ENCODE results near the gene ERMARD. TPM values are rescaled to one million over a fixed set of nuclear protein-coding genes. Genes with fewer than 3 reads are reported as not detected.
A peak's percentile ranks its signal among the peaks of the same experiment; 100 is the strongest.

ERMARD gene
- total and polyA plus RNA-seq, 2 donors (not counting 3 experiments of a cell fraction or from before 2014, with no cell fraction given) = 23.8 to 36.4 TPM

- CTCF ChIA-PET = interaction anchor here (1.1 to 2.0 kb wide), 3 partner anchors 9 to 190 kb away, joined by 3 to 9 read pairs (median 7); no protein-coding TSS in a partner anchor
- DNase-seq (ENCODE audit: low read depth, low spot score) (peak; percentile 97), FAIRE-seq (peak; percentile 89)
- H3K9ac ChIP-seq (replicated peaks; ENCODE audit: extremely low read depth, insufficient read depth, low read length) = peak within 1 kb of the TSS; percentile 91
- H3K9me1 ChIP-seq (replicated peaks; ENCODE audit: control insufficient read depth, extremely low read depth, insufficient read depth, low read length) = no peaks in the 10 kb centered on the region
- peak within 1 kb of the TSS; percentile 93 for H3K4me2 ChIP-seq (ENCODE audit: insufficient read depth, low read length)
- H3K4me1 ChIP-seq (ENCODE audit: control insufficient read depth, extremely low read depth, insufficient read depth, low read length) = peaks cover 57% of the 10 kb centered on the region
- peak within 1 kb of the TSS; percentile 70 to 84 (median 71) for H3K4me3 ChIP-seq (replicated peaks in 1 of 3; ENCODE audit: insufficient read depth in 1 of 3, low read depth in 1 of 3, low read length in 3 of 3)
- BruUV-seq (replicated peaks) = no TSS peak
- no peaks in the 10 kb centered on the region for H3K27me3 ChIP-seq (ENCODE audit: control insufficient read depth in 2 of 2, insufficient read depth in 2 of 2, low read length in 2 of 2)
- H3K36me3 ChIP-seq (ENCODE audit: control insufficient read depth in 2 of 2, extremely low read depth in 1 of 2, insufficient read depth in 2 of 2, low read length in 2 of 2) = peaks cover 0 to 4% of the 10 kb centered on the region in 2 experiments
- intact Hi-C loops (cut with micrococcal nuclease) (loop anchor here (1.0 to 5.0 kb wide), 8 partner anchors 21 to 853 kb away; partner anchors contain the start of genes DYNLT2, ERMARD, FAM120B and TBP), dilution Hi-C loops (cut with MboI; ENCODE audit: extremely low pct_ligation_motif_present, low sequenced_read_pairs) (no loop called here)
- TF ChIP-seq POLR2AphosphoS5 (IDR thresholded peaks at IDR 0.05; ENCODE audit: insufficient read depth, low read depth, low read length) (peak; percentile 87), POLR2A (IDR thresholded peaks at IDR 0.05; ENCODE audit: low read depth, low read length) (peak; percentile 78), EZH2 (IDR thresholded peaks at IDR 0.05; ENCODE audit: borderline replicate concordance, low read depth, low read length, severe bottlenecking) (no peak), MYC (IDR thresholded peaks at IDR 0.05; ENCODE audit: low read depth, low read length) (peak; percentile 40), MAX (IDR thresholded peaks at IDR 0.05; ENCODE audit: insufficient read depth, insufficient read length) (peak; percentile 56)
- peak within 1 kb of the TSS; percentile 76 for H3K27ac ChIP-seq (ENCODE audit: insufficient read depth, low read depth, low read length)
- H2AFZ ChIP-seq (ENCODE audit: low read depth, low read length) = peak within 1 kb of the TSS; percentile 32
- peaks cover 56% of the 10 kb centered on the region for H3K79me2 ChIP-seq (ENCODE audit: control insufficient read depth, insufficient read depth, low read length)
- no peaks in the 10 kb centered on the region for H4K20me1 ChIP-seq (replicated peaks; ENCODE audit: control insufficient read depth, extremely low read depth, insufficient read depth, low read length)
- POLR2A ChIA-PET = interaction anchor here (0.7 to 1.6 kb wide), 4 partner anchors 26 to 50 kb away, joined by 3 to 6 read pairs (median 3); no protein-coding TSS in a partner anchor
- no peaks in the 10 kb centered on the region for H3K9me3 ChIP-seq (replicated peaks; ENCODE audit: control insufficient read depth, insufficient read depth, low read length)
Measured at GRCh38 chr6:169701954-169702839, 49.2 kb upstream of the ERMARD start, which contains the start of the genes C6orf120 and WDR27. C6orf120 (plus strand) TSS chr6:169702126; CDS start chr6:169702460, 334 bp downstream. WDR27 (minus strand) TSS chr6:169702029; CDS start chr6:169689005, 13,024 bp downstream.

All from endothelial cell of umbilical vein (primary cell).